Measurements from ENCODE around the gene NPRL2.
A peak's percentile ranks its signal among the peaks of the same experiment; 100 is the strongest.

Gene NPRL2

DNA sequence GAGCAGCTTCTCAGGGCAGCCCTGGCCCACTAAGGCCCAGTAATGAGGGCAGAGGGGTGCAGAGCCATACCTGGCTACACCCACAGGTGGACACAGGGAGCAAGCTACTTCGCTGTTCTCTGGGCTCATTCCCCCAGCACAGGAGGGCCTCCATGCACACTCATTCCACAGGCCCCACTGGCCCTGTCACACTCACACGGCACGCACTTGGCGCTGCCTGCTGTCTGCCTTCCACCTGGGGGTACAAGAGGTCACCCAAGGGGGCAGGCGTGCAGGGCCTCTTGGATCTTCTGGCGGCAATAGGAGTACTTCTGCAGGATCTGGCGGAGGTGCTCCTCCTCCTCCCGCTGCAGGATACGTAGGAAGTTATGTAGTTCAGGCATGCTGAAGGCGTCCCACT, 20.2 kb downstream of the NPRL2 start:
- Histone ChIP-seq H3K4me2 (ENCODE audit: low read depth, low read length) (no peak overlapping the region), H4K20me1 (ENCODE audit: insufficient read depth, low read length) (no peaks in the 10 kb centered on the region), H2AFZ (ENCODE audit: low read length) (no peak overlapping the region), H3K4me3 (ENCODE audit: low read length) (no peak overlapping the region), H3F3A (ENCODE audit: insufficient read depth, low read length) (peaks cover 12% of the 10 kb centered on the region; the same call in 1 of the 2 replicates), H3K9ac (ENCODE audit: low read length) (no peak overlapping the region), H3K9me2 (replicated peaks; ENCODE audit: insufficient read depth, low read length) (no peaks in the 10 kb centered on the region), H3K27ac (ENCODE audit: low read length) (no peak overlapping the region), H3K36me3 (replicated peaks; ENCODE audit: insufficient read depth, low read length) (peaks cover 14% of the 10 kb centered on the region), H3K9me3 (replicated peaks; ENCODE audit: insufficient read depth, low read length) (no peaks in the 10 kb centered on the region), H3K79me2 (ENCODE audit: low read length) (peaks cover 75% of the 10 kb centered on the region), H3K4me1 (ENCODE audit: low read length) (0 out of 2 replicates have a peak, but pooled peaks cover 5% of the 10 kb centered on the region), H3K27me3 (replicated peaks; ENCODE audit: insufficient read depth, low read length) (no peaks in the 10 kb centered on the region)
- no peak for DNase-seq
- no peak for TF ChIP-seq EZH2 (optimal IDR thresholded peaks at IDR 0.05; ENCODE audit: low read depth, low read length)
- no peak for TF ChIP-seq EZH2phosphoT487 (IDR thresholded peaks at IDR 0.05; ENCODE audit: low read length)
- TF ChIP-seq, protein P1, sequence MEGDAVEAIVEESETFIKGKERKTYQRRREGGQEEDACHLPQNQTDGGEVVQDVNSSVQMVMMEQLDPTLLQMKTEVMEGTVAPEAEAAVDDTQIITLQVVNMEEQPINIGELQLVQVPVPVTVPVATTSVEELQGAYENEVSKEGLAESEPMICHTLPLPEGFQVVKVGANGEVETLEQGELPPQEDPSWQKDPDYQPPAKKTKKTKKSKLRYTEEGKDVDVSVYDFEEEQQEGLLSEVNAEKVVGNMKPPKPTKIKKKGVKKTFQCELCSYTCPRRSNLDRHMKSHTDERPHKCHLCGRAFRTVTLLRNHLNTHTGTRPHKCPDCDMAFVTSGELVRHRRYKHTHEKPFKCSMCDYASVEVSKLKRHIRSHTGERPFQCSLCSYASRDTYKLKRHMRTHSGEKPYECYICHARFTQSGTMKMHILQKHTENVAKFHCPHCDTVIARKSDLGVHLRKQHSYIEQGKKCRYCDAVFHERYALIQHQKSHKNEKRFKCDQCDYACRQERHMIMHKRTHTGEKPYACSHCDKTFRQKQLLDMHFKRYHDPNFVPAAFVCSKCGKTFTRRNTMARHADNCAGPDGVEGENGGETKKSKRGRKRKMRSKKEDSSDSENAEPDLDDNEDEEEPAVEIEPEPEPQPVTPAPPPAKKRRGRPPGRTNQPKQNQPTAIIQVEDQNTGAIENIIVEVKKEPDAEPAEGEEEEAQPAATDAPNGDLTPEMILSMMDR (IDR thresholded peaks at IDR 0.05; ENCODE audit: low read length), result no peak

DNA sequence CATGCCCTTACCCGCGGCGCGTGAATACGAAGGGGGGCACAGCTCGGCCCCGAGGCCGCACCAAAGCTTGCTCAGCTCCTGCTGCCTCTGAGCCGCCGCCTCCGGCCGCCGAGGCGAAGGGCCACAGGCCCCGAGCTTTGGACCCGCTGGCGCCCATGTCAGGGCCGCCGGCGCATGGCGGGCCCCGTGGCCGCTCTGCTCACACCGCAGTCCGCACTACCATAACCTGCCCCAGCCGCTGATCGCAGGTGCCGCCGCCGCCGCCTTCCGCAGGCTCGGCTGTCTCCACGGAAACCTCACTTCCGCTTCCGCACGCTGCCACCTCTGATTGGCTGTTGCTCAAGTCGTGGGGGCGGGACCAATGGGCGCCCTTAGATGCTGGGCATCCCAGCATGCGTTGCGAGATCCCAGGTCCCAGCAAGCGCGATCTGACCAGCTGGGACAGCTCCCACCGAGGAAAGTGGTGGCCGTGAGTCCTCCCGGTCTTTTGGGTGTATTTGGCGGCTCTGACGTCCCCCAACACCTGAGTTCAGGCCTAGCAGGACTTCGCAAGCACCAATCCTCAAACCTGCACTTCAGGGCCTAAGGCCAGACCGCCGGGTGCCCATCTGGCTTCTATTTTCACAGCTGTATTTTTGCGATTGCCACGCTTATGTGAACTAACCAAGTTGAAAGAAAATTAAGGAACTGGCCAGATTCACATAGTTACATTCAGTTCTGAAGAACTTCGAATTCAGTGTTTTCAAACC, 22.5 kb downstream of the NPRL2 start, which contains the start of gene TUSC2:
Gene TUSC2, minus strand, starts transcription at position 281 of the 749 bp plus-strand sequence. Its CDS starts 124 bp downstream, at position 157.
- peaks cover 53% of the 10 kb centered on the region for H3K79me2 ChIP-seq (ENCODE audit: low read length)

DNA sequence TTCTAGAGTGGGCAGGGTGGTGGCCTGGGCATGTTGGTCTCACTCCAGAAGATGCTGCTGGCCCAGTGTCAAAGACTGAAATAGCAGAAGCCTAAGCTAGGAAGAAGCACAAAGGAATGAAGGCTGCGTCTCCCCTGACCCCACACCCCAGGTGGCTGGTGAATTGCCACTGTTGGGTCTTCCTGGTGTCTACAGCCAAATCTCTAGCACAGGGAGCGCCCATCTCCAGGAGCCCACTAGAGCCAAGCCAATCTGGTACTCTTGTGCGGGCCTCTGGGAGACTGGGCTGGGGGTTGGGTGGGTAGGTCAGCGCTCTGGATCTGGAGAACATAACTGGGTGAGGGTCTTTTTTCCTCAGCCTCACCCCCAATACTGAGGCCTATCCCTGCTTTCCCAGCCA, 23.4 kb downstream of the NPRL2 start:
- no peak overlapping the region for H3K27ac ChIP-seq (ENCODE audit: low read length)
- H3K4me2 ChIP-seq (ENCODE audit: low read depth, low read length), result peak overlapping the region; percentile 99
- H3K4me1 ChIP-seq (ENCODE audit: low read length), result 0 out of 2 replicates have a peak, but pooled peaks cover 5% of the 10 kb centered on the region
- no peak for TF ChIP-seq EZH2phosphoT487 (IDR thresholded peaks at IDR 0.05; ENCODE audit: low read length)
- TF ChIP-seq, protein P1 (IDR thresholded peaks at IDR 0.05; ENCODE audit: low read length), result no peak
- no peak for TF ChIP-seq EZH2 (optimal IDR thresholded peaks at IDR 0.05; ENCODE audit: low read depth, low read length)
- no peak overlapping the region for H2AFZ ChIP-seq (ENCODE audit: low read length)
- H4K20me1 ChIP-seq (ENCODE audit: insufficient read depth, low read length), result no peaks in the 10 kb centered on the region
- H3K4me3 ChIP-seq (ENCODE audit: low read length), result peak overlapping the region; percentile 94
- no peaks in the 10 kb centered on the region for H3K27me3 ChIP-seq (replicated peaks; ENCODE audit: insufficient read depth, low read length)
- peak overlapping the region; percentile 98 for H3K9ac ChIP-seq (ENCODE audit: low read length)
- H3K9me3 ChIP-seq (replicated peaks; ENCODE audit: insufficient read depth, low read length), result no peaks in the 10 kb centered on the region
- peaks cover 13% of the 10 kb centered on the region for H3K36me3 ChIP-seq (replicated peaks; ENCODE audit: insufficient read depth, low read length)
- H3K79me2 ChIP-seq (ENCODE audit: low read length), result peaks cover 43% of the 10 kb centered on the region
- H3F3A ChIP-seq (ENCODE audit: insufficient read depth, low read length), result peaks cover 12% of the 10 kb centered on the region; the same call in 1 of the 2 replicates
- H3K9me2 ChIP-seq (replicated peaks; ENCODE audit: insufficient read depth, low read length), result no peaks in the 10 kb centered on the region
- DNase-seq, result no peak

More for the DNA sequence above, 22.5 kb downstream of the NPRL2 start, which contains the start of gene TUSC2:
- H3K27me3 ChIP-seq (replicated peaks; ENCODE audit: insufficient read depth, low read length), result no peaks in the 10 kb centered on the region
- H3K4me2 ChIP-seq (ENCODE audit: low read depth, low read length), result peak within 1 kb of the TSS; percentile 99
- H3K9me3 ChIP-seq (replicated peaks; ENCODE audit: insufficient read depth, low read length), result no peaks in the 10 kb centered on the region
- no peak for TF ChIP-seq EZH2 (optimal IDR thresholded peaks at IDR 0.05; ENCODE audit: low read depth, low read length)
- TF ChIP-seq EZH2phosphoT487 (IDR thresholded peaks at IDR 0.05; ENCODE audit: low read length), result no peak
- TF ChIP-seq, protein P1 (IDR thresholded peaks at IDR 0.05; ENCODE audit: low read length), result no peak
- H3K4me1 ChIP-seq (ENCODE audit: low read length), result 0 out of 2 replicates have a peak, but pooled peaks cover 5% of the 10 kb centered on the region
- no peaks in the 10 kb centered on the region for H3K9me2 ChIP-seq (replicated peaks; ENCODE audit: insufficient read depth, low read length)
- peaks cover 12% of the 10 kb centered on the region; the same call in 1 of the 2 replicates for H3F3A ChIP-seq (ENCODE audit: insufficient read depth, low read length)
- DNase-seq, result peak; percentile 99
- peak within 1 kb of the TSS; percentile 78 for H2AFZ ChIP-seq (ENCODE audit: low read length)
- peak within 1 kb of the TSS; percentile 98 for H3K9ac ChIP-seq (ENCODE audit: low read length)
- H3K27ac ChIP-seq (ENCODE audit: low read length), result peak within 1 kb of the TSS; percentile 59; the same call in 1 of the 2 replicates
- peaks cover 14% of the 10 kb centered on the region for H3K36me3 ChIP-seq (replicated peaks; ENCODE audit: insufficient read depth, low read length)
- H3K4me3 ChIP-seq (ENCODE audit: low read length), result peak within 1 kb of the TSS; percentile 94
- H4K20me1 ChIP-seq (ENCODE audit: insufficient read depth, low read length), result no peaks in the 10 kb centered on the region

Measured in MM.1S (cell line).